MM.1S (cell line): ENCODE results near the gene NXT1.

Source experiments
- DNase-seq: peaks from one replicate; pipeline ENCODE4 v3.0.0-alpha.2; 2015
- H2AFZ ChIP-seq: fragments of 300-600 bp; sonication (generic); 2 replicates; pipeline ENCODE4 v1.6.0; 2016; ENCODE audit warnings: antibody characterized with exemption, low read length
- H3F3A ChIP-seq: fragments of 300-600 bp; sonication (generic); 2 replicates; pipeline ENCODE4 v1.6.1; 2016; ENCODE audit warnings: mild to moderate bottlenecking, antibody characterized with exemption, low read length, moderate library complexity, mixed read lengths; ENCODE audit not compliant: insufficient read depth
- H3K27ac ChIP-seq: fragments of 300-600 bp; sonication (generic); 2 replicates; pipeline ENCODE4 v1.5.1; 2016; ENCODE audit warnings: mild to moderate bottlenecking, low read length
- H3K27me3 ChIP-seq: fragments of 300-600 bp; sonication (generic); replicated peaks from 2 replicates; pipeline ENCODE4 v1.6.0; 2016; ENCODE audit warnings: low read length; ENCODE audit not compliant: insufficient read depth
- H3K36me3 ChIP-seq: fragments of 300-600 bp; sonication (generic); replicated peaks from 2 replicates; pipeline ENCODE4 v1.6.1; 2016; ENCODE audit warnings: mild to moderate bottlenecking, low read length, mixed read lengths; ENCODE audit not compliant: insufficient read depth
- H3K4me1 ChIP-seq: fragments of 300-600 bp; sonication (generic); 2 replicates; pipeline ENCODE4 v1.6.1; 2016; ENCODE audit warnings: low read length, mixed read lengths
- H3K4me2 ChIP-seq: fragments of 300-600 bp; sonication (generic); 2 replicates; pipeline ENCODE4 v1.6.0; 2016; ENCODE audit warnings: low read depth, low read length
- H3K4me3 ChIP-seq: fragments of 300-600 bp; sonication (generic); 2 replicates; pipeline ENCODE4 v1.5.1; 2016; ENCODE audit warnings: low read length, mixed read lengths
- H3K79me2 ChIP-seq: fragments of 300-600 bp; sonication (generic); 2 replicates; pipeline ENCODE4 v1.6.1; 2016; ENCODE audit warnings: mixed run types, low read length, mixed read lengths
- H3K9ac ChIP-seq: fragments of 300-600 bp; sonication (generic); 2 replicates; pipeline ENCODE4 v1.6.1; 2016; ENCODE audit warnings: low read length, mixed read lengths
- H3K9me2 ChIP-seq: fragments of 300-600 bp; sonication (generic); replicated peaks from 2 replicates; pipeline ENCODE4 v1.6.1; 2016; ENCODE audit warnings: mild to moderate bottlenecking, low read length, mixed read lengths; ENCODE audit not compliant: insufficient read depth
- H3K9me3 ChIP-seq: fragments of 300-600 bp; sonication (generic); replicated peaks from 2 replicates; pipeline ENCODE4 v1.6.1; 2016; ENCODE audit warnings: mild to moderate bottlenecking, low read length, mixed read lengths; ENCODE audit not compliant: insufficient read depth
- H4K20me1 ChIP-seq: fragments of 300-600 bp; sonication (generic); 2 replicates; pipeline ENCODE4 v1.6.1; 2016; ENCODE audit warnings: mild to moderate bottlenecking, low read length, moderate library complexity, mixed read lengths; ENCODE audit not compliant: insufficient read depth
- EZH2 ChIP-seq: fragments of 300-600 bp; sonication (generic); optimal IDR thresholded peaks from 2 replicates; pipeline ENCODE3; 2017; ENCODE audit warnings: low read depth, mild to moderate bottlenecking, antibody characterized with exemption, low read length, mixed read lengths
- EZH2phosphoT487 ChIP-seq: fragments of 300-600 bp; sonication (generic); IDR thresholded peaks from 2 replicates; pipeline ENCODE4 v1.6.1; 2018; ENCODE audit warnings: antibody characterized with exemption, low read length
- TF ChIP-seq, protein P1 (sequence below): fragments of 300-600 bp; sonication (generic); IDR thresholded peaks from 2 replicates; pipeline ENCODE4 v1.5.1; 2016; ENCODE audit warnings: antibody characterized with exemption, low read length, mixed read lengths

Gene NXT1

DNA sequence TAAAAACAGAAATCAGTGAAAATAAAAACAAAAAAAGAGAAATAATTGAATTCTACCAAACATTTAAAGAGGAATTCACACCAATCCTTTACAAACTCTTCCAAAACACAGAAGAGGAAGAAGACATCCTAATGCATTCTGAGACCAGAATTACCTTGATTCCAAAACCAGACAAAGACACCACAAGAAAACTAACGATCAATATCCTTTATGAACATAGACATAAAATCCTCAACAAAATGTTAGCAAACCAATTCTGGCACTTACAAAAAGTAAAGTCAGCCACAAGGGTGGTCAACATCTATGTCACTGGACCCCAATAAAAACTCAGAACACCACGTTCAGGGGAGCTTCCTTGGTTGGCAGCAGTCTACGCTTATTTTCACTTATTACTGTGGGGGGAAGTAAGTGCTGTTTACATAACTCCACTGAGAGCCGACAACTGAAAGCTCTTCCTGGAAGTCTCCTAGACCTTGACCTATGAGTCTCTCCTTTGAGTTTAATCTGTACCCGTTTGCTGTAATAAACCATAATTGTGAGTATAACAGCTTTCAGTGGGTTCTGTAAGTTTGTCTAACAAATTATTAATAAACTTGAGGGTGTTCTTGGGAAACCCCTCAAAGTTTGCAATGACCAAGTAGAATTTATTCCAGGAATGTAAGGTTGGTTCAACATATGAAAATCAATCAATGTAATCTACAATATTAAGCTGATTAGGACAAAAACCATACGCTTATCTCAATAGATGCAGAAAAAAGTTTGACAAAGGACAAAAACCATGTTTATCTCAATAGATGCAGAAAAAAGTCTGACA lies 35.9 kb downstream of the NXT1 start:
- H3K4me3 ChIP-seq = no peak overlapping the region
- H4K20me1 ChIP-seq = no peaks in the 10 kb centered on the region
- H3K27ac ChIP-seq = no peak overlapping the region
- H3K79me2 ChIP-seq = peaks cover 3% of the 10 kb centered on the region; the same call in 1 of the 2 replicates
- TF ChIP-seq EZH2phosphoT487 = no peak
- TF ChIP-seq, protein P1, sequence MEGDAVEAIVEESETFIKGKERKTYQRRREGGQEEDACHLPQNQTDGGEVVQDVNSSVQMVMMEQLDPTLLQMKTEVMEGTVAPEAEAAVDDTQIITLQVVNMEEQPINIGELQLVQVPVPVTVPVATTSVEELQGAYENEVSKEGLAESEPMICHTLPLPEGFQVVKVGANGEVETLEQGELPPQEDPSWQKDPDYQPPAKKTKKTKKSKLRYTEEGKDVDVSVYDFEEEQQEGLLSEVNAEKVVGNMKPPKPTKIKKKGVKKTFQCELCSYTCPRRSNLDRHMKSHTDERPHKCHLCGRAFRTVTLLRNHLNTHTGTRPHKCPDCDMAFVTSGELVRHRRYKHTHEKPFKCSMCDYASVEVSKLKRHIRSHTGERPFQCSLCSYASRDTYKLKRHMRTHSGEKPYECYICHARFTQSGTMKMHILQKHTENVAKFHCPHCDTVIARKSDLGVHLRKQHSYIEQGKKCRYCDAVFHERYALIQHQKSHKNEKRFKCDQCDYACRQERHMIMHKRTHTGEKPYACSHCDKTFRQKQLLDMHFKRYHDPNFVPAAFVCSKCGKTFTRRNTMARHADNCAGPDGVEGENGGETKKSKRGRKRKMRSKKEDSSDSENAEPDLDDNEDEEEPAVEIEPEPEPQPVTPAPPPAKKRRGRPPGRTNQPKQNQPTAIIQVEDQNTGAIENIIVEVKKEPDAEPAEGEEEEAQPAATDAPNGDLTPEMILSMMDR = no peak
- no peak for TF ChIP-seq EZH2
- no peaks in the 10 kb centered on the region for H3K9me3 ChIP-seq
- H2AFZ ChIP-seq = no peak overlapping the region
- peaks cover 4% of the 10 kb centered on the region; the same call in 1 of the 2 replicates for H3K36me3 ChIP-seq
- H3F3A ChIP-seq = no peaks in the 10 kb centered on the region
- DNase-seq = no peak
- no peaks in the 10 kb centered on the region for H3K9me2 ChIP-seq
- H3K27me3 ChIP-seq = no peaks in the 10 kb centered on the region
- H3K4me2 ChIP-seq = no peak overlapping the region
- no peaks in the 10 kb centered on the region for H3K4me1 ChIP-seq
- H3K9ac ChIP-seq = no peak overlapping the region

DNA sequence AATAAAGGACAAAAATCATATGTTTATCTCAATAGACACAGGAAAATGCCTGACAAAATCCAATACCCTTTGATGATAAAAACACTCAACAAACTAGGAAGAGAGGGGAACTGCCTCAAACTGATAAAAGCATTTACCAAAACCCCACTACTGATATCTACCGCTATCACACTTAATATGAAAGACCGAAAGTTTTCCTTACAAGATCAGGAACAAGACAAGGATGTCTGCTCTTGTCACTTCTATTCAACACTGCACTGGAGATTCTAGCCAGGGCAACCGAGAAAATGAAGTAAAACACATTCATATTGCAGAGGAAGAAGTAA lies 36.5 kb downstream of the NXT1 start:
- Histone ChIP-seq H3K79me2 (peaks cover 3% of the 10 kb centered on the region; the same call in 1 of the 2 replicates), H2AFZ (no peak overlapping the region), H3K36me3 (peaks cover 4% of the 10 kb centered on the region; the same call in 1 of the 2 replicates), H3K4me2 (no peak overlapping the region), H3K27ac (no peak overlapping the region), H3K9me2 (no peaks in the 10 kb centered on the region), H4K20me1 (no peaks in the 10 kb centered on the region), H3K4me1 (no peaks in the 10 kb centered on the region), H3K4me3 (no peak overlapping the region), H3K9me3 (no peaks in the 10 kb centered on the region), H3K27me3 (no peaks in the 10 kb centered on the region), H3K9ac (no peak overlapping the region), H3F3A (no peaks in the 10 kb centered on the region)
- TF ChIP-seq, protein P1 = no peak
- TF ChIP-seq EZH2 (no peak), EZH2phosphoT487 (no peak)
- DNase-seq = no peak

DNA sequence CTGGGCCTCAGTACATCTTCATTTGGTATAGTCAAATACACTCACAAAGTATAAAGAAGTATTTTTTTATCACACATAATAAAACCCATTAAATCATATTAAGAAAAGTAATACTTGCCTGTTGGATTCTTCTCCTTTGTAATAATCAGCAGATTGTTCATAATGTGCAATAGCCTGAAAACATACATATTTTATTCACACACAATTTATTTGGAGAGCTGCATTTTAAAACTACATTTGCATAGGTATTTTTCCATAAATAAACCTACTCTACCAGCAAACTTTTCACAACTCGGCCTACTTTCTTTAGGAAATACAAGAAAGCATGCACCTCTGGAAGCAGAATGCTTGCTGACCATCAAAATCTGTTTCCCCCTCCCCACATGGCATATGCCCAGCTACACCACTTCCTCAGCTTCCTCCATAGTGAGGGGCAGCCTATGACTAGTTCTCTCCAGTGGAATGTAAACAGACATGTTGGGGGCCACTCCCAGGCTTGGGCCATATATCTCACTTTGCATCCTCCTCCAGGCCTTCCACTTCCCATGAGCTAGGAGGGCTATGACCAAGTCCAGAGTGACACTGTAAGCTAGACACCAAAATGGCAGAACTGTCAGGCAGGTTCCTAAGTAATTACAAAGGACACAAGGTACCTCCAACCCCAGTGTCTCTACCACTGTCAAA lies 39.6 kb downstream of the NXT1 start:
- Histone ChIP-seq H3K4me2 (no peak overlapping the region), H3K9me2 (no peaks in the 10 kb centered on the region), H3K4me1 (no peaks in the 10 kb centered on the region), H3K36me3 (0 out of 2 replicates have a peak, but pooled peaks cover 4% of the 10 kb centered on the region), H3K9ac (no peak overlapping the region), H3K27me3 (no peaks in the 10 kb centered on the region), H3K4me3 (no peak overlapping the region), H3K27ac (no peak overlapping the region), H3K9me3 (no peaks in the 10 kb centered on the region), H3F3A (no peaks in the 10 kb centered on the region), H3K79me2 (peaks cover 3% of the 10 kb centered on the region; the same call in 1 of the 2 replicates), H4K20me1 (no peaks in the 10 kb centered on the region), H2AFZ (no peak overlapping the region)
- TF ChIP-seq, protein P1 = no peak
- TF ChIP-seq EZH2phosphoT487 (no peak), EZH2 (no peak)
- no peak for DNase-seq
